ENCODE results near the gene TNNC1.

The TNNC1 gene

DNA sequence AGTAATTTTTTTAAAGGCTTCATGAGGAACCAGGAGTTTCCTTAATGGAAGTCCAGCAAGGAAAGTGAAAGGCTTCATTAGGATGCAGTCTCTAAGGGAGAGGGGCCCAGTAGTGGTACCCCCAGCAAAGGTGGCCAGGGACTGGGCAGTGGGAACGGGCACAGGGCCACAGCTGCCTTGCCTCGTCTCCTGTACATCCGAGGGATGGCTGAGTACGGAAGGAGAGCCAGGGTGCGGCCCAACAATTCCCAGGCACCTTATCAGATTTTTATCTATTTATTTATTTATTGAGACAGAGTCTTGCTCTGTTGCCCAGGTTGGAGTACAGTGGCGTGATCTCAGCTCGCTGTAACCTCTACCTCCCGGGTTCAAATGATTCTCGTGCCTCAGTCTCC is 23.4 kb downstream of the TNNC1 start:
- no peak for DNase-seq (ENCODE audit: low read depth)

DNA sequence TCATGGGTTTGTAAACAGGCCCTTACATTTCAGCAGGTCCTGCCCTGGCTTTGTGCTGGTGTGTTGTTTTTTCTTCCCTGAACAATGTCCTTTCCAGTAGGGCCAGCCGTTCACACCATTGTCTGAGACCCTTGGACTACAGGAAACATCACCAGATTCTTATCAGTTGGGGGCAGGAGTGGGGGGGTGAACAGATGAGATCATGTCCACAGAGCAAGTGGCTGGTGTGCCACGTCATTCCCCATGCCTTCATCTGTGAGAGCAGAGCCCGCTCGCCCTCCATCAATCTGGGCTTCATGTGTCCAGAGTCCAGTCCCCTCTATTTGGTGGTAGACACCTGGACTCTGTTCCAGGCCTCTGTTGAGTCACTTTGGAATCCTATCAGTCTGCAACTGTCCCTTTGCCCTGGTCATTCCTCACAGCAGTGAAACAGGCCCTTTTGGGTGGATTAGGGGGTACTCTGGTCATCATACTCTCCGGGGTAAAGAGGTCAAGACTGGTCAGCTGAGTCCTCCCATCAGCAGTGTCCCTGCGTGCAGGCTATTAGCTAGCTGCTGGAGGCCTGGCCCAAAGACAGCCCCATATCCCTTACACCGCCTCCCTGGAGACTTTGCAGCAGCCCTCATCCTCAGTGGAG is 23.9 kb downstream of the TNNC1 start:
- DNase-seq (ENCODE audit: low read depth), result no peak

DNA sequence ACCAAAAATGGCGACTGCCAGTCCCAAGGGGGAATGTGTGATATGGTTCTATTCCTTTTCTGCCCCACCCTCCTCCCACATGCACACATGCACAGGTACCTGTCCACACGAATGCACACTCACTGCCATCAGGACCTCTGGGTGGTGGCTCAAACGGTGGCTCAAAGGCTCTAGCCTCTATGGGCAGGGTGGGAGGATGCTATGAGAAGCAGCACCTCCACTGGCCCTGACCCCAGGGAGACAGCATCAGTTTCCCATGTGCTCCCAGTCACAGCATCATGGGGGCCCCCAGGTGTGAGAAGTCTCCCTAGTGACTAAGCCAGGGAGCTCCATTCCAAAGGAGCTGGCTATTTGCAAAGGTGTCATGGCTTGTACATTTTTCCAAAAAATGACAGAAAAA is 24.8 kb downstream of the TNNC1 start:
- no peak for DNase-seq (ENCODE audit: low read depth)

DNA sequence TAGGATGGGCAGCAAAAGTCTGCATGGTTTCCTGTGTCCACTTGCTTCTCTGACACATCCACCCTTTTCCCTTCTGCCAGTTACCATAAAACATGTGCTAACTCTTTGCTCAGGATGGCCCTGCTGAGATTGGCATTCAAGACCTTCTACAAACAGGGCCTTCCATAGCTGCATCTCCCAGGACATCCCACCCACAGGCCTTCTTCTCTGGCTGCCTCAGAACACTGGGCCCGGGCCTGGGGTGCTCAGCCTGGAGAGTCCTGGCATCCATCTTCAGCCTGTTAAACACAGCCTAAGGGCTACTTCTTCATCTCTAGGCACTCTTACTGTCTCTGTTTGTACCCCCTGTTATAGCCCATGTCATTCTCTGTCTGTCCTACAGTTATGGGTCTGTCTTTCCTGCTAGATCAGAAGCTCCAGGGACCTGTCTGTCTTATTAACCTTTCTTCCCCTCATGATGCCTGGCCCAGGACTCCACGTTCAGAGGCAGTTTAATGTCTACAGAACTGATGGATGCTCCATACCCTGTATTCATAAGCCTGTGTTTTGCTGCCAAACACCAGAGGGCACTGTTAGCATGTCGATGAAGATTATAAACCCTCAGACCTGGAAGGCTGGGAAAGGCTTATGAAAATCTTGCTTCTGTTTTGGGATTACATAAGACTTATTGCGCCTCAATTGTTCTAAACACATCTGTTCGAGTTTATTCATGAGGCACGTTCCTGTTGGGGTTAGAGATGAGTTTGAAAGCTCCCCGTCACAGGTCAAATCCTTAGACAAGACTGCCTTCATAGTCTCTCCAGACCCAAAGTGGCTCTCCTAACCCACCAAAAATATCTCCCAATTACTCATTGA is 25.5 kb downstream of the TNNC1 start:
- no peak for DNase-seq (ENCODE audit: low read depth)

DNA sequence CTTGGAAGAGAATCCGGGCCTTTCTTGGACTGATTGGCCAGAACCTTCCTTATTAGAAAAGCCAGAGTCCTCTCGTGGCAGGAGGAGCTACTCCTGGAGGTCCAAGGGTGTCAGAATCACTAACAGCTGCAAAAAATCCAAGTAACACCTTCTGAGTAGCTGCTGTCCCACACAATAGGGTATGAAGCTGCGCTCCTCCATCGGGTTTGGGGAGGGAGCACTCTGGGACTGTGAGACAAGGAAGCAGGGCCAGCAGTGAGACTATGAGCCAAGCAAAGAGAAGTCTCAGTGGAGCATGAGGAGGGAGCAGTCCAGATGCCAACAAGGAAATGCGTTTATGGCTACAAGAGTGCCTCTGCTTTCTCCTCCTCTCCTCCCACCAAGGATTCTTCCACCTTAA is 30.7 kb downstream of the TNNC1 start:
- no peak for DNase-seq (ENCODE audit: low read depth)

DNA sequence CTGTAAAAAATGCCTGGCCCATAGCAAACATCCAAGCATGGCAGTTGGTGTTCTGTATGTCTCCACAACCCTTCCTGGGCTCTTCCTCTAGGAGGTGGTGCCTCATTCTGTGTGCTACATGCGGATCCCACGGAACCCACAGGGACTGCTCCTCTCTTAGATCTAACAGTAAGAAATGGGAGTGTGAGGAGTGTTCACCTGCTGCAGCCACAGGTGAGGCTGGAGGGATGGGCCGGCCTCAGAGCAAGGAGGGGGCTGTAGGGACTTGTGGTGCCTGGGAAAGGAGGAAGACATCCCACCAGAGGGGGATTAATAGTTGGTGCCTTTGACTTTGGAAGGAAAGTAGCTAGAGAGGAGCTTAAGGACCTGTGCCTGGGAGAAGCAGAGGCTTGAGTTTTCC is 31.2 kb downstream of the TNNC1 start:
- no peak for DNase-seq (ENCODE audit: low read depth)

DNA sequence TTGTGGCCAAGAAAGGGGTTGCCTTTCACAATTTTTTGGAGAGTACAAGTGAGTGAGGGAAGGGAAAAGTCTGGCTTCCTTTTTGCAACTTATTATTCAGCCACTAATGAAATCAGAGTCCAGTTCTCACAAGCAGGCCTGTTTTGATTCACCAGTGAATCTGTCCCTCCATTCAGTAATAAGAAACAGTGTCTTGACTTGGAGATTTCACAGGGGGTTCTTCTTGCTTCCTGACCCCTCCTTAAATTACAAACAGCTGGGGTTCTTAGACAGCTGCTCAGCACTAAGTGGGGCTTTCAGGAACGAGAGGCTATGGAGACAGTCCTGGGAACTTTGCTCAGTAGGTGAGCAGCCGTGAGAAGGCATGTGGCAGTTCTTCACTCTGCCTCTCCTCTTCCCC is 33.5 kb downstream of the TNNC1 start:
- DNase-seq (ENCODE audit: low read depth), result no peak

DNA sequence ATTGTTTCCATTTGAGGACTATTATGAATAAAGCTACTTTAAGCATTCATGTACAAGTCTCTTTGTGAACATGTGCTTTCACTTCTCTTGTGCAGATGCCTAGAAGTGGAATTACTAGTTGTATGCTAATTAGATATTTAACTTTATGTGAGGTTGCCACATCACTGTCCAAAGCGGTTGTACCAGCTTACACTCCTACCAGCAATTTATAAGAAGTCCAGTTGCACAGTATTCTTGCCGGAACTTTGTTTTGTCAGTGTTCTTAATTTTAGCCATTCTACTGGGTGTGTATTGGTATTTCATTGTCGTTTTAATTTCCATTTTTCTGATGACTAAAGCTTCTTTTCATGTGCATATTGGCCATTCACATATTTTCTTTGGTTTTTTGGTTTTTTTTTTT is 38.0 kb downstream of the TNNC1 start:
- DNase-seq (ENCODE audit: low read depth), result no peak

DNA sequence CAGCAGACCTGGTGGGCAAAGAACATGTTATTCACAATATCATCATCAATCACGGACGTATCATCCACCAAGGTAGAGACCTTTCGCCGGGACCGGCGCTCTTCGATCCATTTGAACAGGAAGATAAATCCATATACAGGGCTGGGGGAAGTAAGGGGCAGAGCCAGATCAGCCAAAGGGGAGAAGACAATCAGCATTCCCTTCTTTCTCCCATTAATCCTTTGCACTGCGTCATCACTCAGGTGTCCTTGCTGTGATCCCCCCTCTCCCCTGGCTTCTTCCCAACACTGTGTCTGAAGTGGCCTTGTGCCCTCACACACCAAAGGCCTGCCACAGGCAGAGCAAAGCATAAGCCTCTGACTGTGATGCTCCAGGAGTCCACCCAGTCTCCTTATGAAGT is 45.4 kb downstream of the TNNC1 start:
- no peak for DNase-seq (ENCODE audit: low read depth)

DNA sequence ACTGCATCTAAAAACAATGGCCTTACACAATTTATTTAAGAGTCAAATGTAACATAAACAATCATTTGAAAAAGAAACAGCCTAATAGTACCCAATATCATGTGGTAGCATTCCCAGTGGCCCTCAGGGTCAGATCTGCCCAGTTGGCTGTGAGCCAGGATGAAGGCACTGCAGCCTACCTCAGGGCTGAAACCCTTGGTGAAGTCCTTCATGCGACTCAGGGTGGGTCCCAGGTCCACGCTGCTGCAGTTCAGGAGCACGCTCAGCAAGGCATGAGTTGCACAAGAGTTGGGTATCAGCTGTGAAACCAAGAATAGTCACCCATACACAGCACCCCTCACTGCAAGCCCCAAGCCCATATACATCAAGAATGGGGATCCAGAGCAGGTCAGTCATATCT is 46.1 kb downstream of the TNNC1 start:
- no peak for DNase-seq (ENCODE audit: low read depth)

DNA sequence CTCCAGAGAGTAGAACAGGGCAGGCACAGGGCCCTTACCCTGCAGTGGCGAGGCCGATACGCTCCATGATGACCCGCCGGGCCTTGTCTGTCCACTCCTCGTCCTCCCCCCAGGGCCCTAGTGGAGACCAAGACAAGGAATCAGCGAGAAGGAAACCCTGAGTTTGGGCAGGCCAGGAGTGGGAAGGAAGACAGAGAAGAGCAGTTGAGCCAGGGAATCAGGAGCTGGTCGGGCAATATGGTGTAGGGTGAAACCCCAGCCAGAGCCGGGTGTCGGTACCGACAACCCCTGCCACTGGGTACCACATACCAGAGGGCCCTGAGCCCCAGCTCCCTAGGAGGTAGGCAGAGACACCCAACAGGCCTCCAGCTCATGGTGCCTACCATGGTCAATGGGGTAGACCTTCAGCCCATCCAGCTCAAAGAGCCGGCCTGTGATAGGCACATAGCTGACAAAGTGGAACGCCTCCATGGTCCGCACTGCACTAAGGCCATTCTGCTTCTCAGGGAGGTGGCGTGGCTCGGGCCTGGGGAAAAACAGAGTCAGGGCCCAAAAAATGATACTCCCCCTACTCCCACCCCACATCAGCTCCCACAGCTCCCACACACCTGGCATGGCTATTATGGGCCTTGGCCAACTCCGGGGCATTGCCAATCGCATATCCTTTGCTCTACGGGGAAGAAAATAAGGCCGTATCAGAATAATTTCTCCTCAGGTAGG is 46.9 kb downstream of the TNNC1 start:
- DNase-seq (ENCODE audit: low read depth), result no peak

DNA sequence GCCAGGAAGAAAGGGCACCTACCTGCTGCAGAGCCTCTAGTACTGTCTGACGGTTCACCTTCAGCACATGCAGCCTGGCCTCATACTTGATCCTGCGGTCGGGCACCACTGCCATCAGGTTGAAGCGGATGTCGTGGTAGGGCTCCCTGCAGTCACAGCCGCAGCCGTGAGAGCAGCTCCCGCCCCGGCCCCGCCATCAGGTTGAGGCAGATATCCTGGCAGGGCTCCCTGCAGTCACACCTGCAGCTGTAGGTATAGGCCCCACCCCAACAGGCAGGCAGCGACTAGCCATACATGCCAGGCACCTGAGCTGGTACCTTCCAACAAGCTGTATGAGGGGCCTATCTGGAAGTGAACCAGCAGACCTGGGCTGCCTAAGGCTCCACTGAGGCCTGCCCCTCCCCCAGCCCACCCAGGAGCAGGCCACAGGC is 47.6 kb downstream of the TNNC1 start:
- no peak for DNase-seq (ENCODE audit: low read depth)

DNA sequence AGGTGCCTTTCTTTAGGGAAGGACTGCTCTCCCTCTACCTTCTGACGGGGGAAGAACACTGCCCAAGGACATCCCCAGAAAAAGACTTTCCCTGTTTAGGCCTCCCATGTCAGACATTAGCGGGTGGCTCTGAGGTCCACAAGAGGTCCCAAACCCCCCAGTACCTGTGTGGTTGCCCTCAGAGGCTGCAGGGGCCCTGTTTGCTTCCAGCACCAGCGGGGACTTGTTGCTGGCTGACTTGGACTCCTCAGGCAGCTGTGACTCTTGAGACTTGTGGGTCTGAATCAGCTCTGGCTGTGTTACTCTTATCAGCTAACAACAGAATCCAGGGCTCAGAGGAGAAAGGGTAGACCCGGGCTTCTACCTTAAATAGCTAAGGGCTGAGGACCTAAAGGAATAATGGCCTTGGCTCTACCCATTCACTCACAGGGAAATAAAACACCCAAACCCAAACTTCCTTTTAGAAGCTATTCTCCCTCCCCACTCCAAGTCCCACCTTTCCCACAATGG is 48.2 kb downstream of the TNNC1 start:
- no peak for DNase-seq (ENCODE audit: low read depth)

DNA sequence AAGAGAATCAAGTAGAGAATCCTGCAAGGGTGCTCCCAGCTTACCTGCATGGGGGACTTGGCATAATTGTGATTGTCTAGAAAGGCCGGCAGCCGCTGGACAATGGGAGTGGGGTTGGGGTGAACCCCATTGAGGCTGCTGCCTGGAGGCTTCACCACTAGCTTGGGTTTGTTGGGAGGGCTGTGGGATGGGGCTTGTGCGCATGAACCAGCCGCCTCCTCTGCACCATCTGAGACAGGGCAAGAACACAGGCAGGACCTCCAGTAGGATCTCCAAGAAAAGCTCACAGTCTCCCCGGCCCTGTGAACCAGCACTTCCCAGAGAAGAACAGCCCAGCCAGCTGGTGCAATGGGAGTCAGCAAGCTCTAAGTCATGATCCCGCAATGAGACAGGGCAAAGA is 48.8 kb downstream of the TNNC1 start:
- no peak for DNase-seq (ENCODE audit: low read depth)

DNA sequence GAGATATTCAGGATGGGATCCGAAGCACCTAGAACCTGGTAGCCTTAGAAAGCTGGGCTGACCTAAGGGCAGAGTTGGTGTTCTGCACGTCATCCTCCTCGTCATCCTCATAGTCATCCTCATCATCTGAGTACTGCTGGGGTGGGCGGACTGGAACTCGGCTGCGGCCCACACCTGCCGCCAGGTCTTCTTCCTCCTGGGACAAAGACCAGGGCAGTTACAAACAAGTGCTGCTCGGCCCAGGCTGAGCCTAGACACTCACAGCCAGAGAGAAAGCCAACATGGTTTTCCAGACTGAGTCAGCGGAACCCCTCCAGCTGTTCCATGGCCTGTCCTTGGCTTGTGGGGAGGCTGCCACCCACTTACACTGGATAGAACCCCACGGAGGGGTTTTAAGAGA is 49.5 kb downstream of the TNNC1 start:
- no peak for DNase-seq (ENCODE audit: low read depth)

DNA sequence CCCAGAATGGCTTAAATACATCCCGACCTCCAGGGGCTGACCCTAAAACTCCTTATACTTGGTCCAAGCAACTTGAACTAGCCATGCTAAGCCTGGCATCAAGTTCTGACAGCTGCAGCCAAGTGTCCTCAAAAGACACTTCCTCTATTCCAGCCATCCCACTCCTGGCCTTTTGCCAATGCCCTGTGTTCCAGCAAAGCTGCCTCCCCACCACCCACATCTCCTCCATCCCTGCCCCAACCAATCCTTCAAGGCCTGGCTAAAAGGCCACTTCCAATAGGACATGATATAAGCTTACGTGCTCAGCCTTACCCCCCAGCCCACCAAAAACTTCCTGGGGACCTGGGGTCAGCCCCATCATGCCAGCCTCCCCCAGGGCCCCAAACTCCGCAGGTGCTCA is 49.9 kb downstream of the TNNC1 start:
- DNase-seq (ENCODE audit: low read depth), result no peak

DNA sequence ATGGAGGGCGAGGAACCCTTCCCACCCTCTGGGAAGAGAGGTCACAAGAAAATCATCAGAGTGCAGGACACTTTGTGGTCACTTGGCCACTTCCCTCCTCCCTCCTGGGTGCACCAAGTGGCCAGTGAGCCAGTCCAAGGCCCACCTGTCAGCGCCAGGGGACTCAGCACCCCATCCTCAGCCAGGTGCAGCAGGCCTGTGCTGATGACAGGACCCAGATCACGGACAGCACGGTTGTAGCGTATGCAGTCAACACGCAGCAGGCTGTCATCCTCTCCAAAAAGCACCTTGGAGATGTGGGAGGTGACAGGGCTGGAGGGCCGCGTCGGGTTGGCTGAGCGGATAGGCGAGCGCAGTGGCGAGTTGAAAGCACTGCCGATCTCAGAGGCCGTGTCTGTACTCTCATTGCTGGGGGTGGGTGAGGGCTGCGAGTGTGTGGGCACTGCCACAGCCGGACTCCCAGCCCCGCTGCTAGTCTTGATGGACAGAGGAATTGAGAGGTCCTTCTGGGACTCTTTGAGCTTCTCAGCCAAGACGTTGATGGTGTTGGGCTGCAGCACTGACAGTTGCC is 50.5 kb downstream of the TNNC1 start:
- no peak for DNase-seq (ENCODE audit: low read depth)

DNA sequence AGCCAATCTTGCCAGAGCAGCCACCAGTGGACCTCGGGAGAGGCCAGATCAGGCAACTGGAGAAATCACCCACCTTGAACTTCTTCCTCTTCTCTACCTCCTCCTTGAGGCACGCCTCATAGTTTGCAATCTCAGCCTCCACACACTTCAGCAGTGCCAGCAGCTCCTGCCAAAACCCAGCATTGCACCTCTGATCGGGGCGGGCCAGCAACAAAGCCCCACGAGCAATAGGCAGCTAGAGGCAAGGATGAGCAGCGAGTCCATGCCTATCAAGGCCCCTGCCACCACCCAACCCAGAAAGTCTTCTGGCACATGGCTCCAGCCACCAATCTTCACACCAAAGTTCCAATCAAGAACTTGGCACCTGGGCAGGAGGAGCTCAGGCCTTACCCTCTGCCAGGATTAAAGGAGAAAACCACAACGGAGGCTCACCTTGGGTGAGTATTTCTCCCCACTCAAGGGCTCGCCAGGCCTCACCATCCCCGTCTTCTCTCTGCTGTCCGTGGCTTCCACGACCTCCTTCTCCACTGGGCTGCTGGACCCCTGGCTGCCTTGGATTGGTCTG is 51.1 kb downstream of the TNNC1 start:
- DNase-seq (ENCODE audit: low read depth), result no peak

DNA sequence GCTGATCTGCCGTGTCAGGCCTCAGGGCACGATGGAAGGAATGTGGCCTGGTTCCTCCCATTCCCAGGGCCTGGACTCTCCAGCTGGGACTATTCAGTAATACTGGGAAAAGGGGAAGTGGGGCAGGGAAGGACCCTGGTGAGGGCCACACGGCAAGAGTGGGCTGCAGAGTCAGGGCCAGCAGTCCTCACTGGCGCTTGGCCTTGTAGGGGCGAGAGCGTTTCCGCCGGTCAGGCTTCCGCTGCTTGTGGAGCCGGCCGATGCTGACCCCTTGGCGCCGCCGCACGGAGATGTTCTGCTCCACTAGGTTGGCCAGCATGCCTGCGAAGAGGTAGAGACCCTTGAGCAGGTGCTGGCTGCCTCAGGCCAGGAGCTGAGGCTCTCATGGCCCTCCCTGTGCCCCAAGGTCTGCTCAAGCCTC is 51.7 kb downstream of the TNNC1 start:
- no peak for DNase-seq (ENCODE audit: low read depth)

DNA sequence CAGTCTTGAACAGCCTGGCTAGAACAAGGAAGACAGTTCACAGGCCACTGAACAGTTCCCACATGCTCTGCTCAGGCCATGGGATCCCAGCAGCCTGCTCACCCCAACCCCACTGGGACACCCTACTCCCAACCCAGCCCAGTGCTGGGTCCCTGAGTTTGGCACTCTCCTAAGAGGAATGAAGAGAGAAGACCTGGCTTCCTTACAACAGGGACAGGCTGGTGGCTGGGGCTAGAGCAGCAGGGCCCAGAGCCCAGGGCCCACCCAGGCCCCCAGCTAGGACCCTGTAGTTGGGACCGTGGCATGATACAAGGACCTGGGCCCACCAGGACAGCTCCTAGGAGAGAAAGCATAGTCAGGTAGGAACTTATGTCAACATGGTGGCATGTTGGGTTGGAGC is 52.3 kb downstream of the TNNC1 start:
- no peak for DNase-seq (ENCODE audit: low read depth)

All from stimulated activated CD8-positive, alpha-beta memory T cell treated with anti-CD3 and anti-CD28 coated beads, Interleukin-12 subunit alpha, Interleukin-12 subunit beta, amount 100 ng/mL, for 4 hours (primary cell).